IMR-90 (cell line): ENCODE data around the gene NABP1. TPM values are rescaled to one million over a fixed set of nuclear protein-coding genes. Genes with fewer than 3 reads are reported as not detected.
A peak's percentile ranks its signal among the peaks of the same experiment; 100 is the strongest.

Source experiments
- ATAC-seq: fragments of 200-7000 bp; cut with Tn5 transposase; 2 replicates; pipeline ENCODE4 v1.9.1; 2020; ENCODE audit warnings: low read depth, mild to moderate bottlenecking, moderate library complexity
- Bru-seq: library from RNA; stranded (reverse); fragments of 400-500 nt; gene quantifications from one replicate; lab custom pipeline; 2021; lab: Mats Ljungman, UMichigan
- BruChase-seq, 2 experiments: library from RNA; stranded (reverse); fragments of 400-500 nt; gene quantifications; one replicate each; lab custom pipeline; 2021; lab: Mats Ljungman, UMichigan
- BruUV-seq: library from RNA; stranded (reverse); fragments of 400-500 nt; replicated peaks from 2 replicates; lab custom pipeline; 2021; lab: Mats Ljungman, UMichigan
- CTCF ChIA-PET: fragments of 300-600 bp; formaldehyde crosslinking; extraction: SDS; loops from one replicate; lab custom pipeline; 2021; ENCODE audit warnings: antibody characterized with exemption; lab: Yijun Ruan, JAX
- POLR2A ChIA-PET: fragments of 300-600 bp; sonication (Branson Sonifier 250); formaldehyde crosslinking; loops from one replicate; lab custom pipeline; 2022; ENCODE audit warnings: antibody characterized with exemption; ENCODE audit not compliant: unreplicated experiment; lab: Charles Lee
- DNase-seq: peaks from one replicate; pipeline ENCODE4 v3.0.0; 2013
- H2AFZ ChIP-seq: replicated peaks from 2 replicates; pipeline ENCODE3; 2013; ENCODE audit warnings: low read length, mild to moderate bottlenecking; ENCODE audit not compliant: poor library complexity
- H2AK5ac ChIP-seq: 2 replicates; pipeline ENCODE4 v1.6.1; 2013; ENCODE audit warnings: low read depth, low read length, inconsistent platforms
- H2AK9ac ChIP-seq: replicated peaks from 2 replicates; pipeline ENCODE3; 2013; ENCODE audit warnings: mild to moderate bottlenecking, low read depth, low read length, moderate library complexity; ENCODE audit not compliant: poor library complexity
- H2BK120ac ChIP-seq: 2 replicates; pipeline ENCODE4 v1.6.1; 2013; ENCODE audit warnings: low read depth, low read length, inconsistent platforms
- H2BK15ac ChIP-seq: 3 replicates; pipeline ENCODE4 v1.6.1; 2013; ENCODE audit warnings: low read depth, low read length, inconsistent platforms
- H2BK20ac ChIP-seq: 2 replicates; pipeline ENCODE4 v1.6.1; 2013; ENCODE audit warnings: low read depth, mild to moderate bottlenecking, inconsistent platforms, low read length, moderate library complexity
- H2BK5ac ChIP-seq: 2 replicates; pipeline ENCODE4 v1.6.1; 2013; ENCODE audit warnings: mild to moderate bottlenecking, low read depth, low read length, inconsistent platforms; ENCODE audit not compliant: poor library complexity, severe bottlenecking
- H3K14ac ChIP-seq: replicated peaks from 2 replicates; pipeline ENCODE4 v1.6.1; 2013; ENCODE audit warnings: low read depth, low read length, inconsistent platforms
- H3K18ac ChIP-seq: 2 replicates; pipeline ENCODE4 v1.6.1; 2013; ENCODE audit warnings: low read depth, low read length, control low read depth
- H3K23ac ChIP-seq: 2 replicates; pipeline ENCODE4 v1.6.1; 2013; ENCODE audit warnings: low read depth, low read length, inconsistent platforms
- H3K27ac ChIP-seq: 2 replicates; pipeline ENCODE4 v1.5.1; 2013; ENCODE audit warnings: mild to moderate bottlenecking, control low read depth, low read length; ENCODE audit not compliant: insufficient read depth
- H3K27me3 ChIP-seq: 2 replicates; pipeline ENCODE4 v1.6.1; 2013; ENCODE audit warnings: low read length; ENCODE audit not compliant: control insufficient read depth, insufficient read depth
- H3K36me3 ChIP-seq: 2 replicates; pipeline ENCODE4 v1.6.1; 2013; ENCODE audit warnings: low read length, mixed read lengths; ENCODE audit not compliant: control insufficient read depth, insufficient read depth
- H3K4ac ChIP-seq: 2 replicates; pipeline ENCODE4 v1.6.1; 2013; ENCODE audit warnings: low read depth, low read length, inconsistent platforms
- H3K4me1 ChIP-seq: 2 replicates; pipeline ENCODE4 v1.6.1; 2013; ENCODE audit warnings: low read length, mixed read lengths; ENCODE audit not compliant: control insufficient read depth, insufficient read depth
- H3K4me2 ChIP-seq: 2 replicates; pipeline ENCODE4 v1.6.1; 2013; ENCODE audit warnings: low read depth, mild to moderate bottlenecking, control low read depth, low read length, moderate library complexity
- H3K4me3 ChIP-seq: 2 replicates; pipeline ENCODE4 v1.5.1; 2013; ENCODE audit warnings: low read depth, mild to moderate bottlenecking, control low read depth, low read length, moderate library complexity; ENCODE audit not compliant: insufficient read depth
- H3K56ac ChIP-seq: 2 replicates; pipeline ENCODE4 v1.6.1; 2013; ENCODE audit warnings: low read length, inconsistent platforms; ENCODE audit not compliant: insufficient read depth; ENCODE audit errors: extremely low read depth
- H3K79me1 ChIP-seq, 2 experiments: 2 replicates each; pipeline ENCODE4 v1.6.1; 2013; ENCODE audit warnings: low read length in 2 of 2, inconsistent platforms in 1 of 2, low read depth in 1 of 2
- H3K9ac ChIP-seq: 2 replicates; pipeline ENCODE4 v1.6.1; 2013; ENCODE audit warnings: low read depth, low read length, control low read depth
- H3K9me1 ChIP-seq: 2 replicates; pipeline ENCODE4 v1.6.1; 2013; ENCODE audit warnings: low read length, inconsistent platforms; ENCODE audit not compliant: insufficient read depth
- H3K9me3 ChIP-seq: 2 replicates; pipeline ENCODE4 v1.6.1; 2013; ENCODE audit warnings: low read length; ENCODE audit not compliant: control insufficient read depth, insufficient read depth
- H4K20me1 ChIP-seq: 2 replicates; pipeline ENCODE4 v1.6.1; 2013; ENCODE audit warnings: low read length, inconsistent platforms; ENCODE audit not compliant: insufficient read depth
- H4K5ac ChIP-seq: 2 replicates; pipeline ENCODE4 v1.6.1; 2013; ENCODE audit warnings: mild to moderate bottlenecking, low read depth, low read length, control low read depth
- H4K8ac ChIP-seq, 2 experiments: 2 replicates each; pipeline ENCODE4 v1.6.1; 2013; ENCODE audit warnings: low read depth in 2 of 2, low read length in 2 of 2, control low read depth in 1 of 2, inconsistent platforms in 1 of 2
- H4K91ac ChIP-seq: 2 replicates; pipeline ENCODE4 v1.6.1; 2013; ENCODE audit warnings: low read depth, low read length, inconsistent platforms; ENCODE audit not compliant: insufficient read depth
- BHLHE40 ChIP-seq: fragments of 150-350 bp; IDR thresholded peaks from 2 replicates; pipeline ENCODE4 v1.6.1; 2016; ENCODE audit warnings: mild to moderate bottlenecking, low read depth, low read length
- CEBPB ChIP-seq: IDR thresholded peaks from 2 replicates; pipeline ENCODE4 v1.6.1; 2012; ENCODE audit warnings: low read depth, low read length, improper control_type of control experiment
- CHD1 ChIP-seq: IDR thresholded peaks from 2 replicates; pipeline ENCODE4 v1.6.1; 2012; ENCODE audit warnings: low read depth, low read length, improper control_type of control experiment
- FOS ChIP-seq: fragments of 150-350 bp; IDR thresholded peaks from 2 replicates; pipeline ENCODE4 v1.6.1; 2016; ENCODE audit warnings: low read depth, low read length
- MAFK ChIP-seq: IDR thresholded peaks from 2 replicates; pipeline ENCODE4 v1.6.1; 2012; ENCODE audit warnings: low read depth, low read length, improper control_type of control experiment
- MAZ ChIP-seq: IDR thresholded peaks from 2 replicates; pipeline ENCODE4 v1.6.1; 2012; ENCODE audit warnings: low read depth, mild to moderate bottlenecking, low read length, improper control_type of control experiment, moderate library complexity, borderline replicate concordance
- MXI1 ChIP-seq: IDR thresholded peaks from 2 replicates; pipeline ENCODE4 v1.6.1; 2012; ENCODE audit warnings: low read depth, mild to moderate bottlenecking, low read length, moderate library complexity, borderline replicate concordance
- RAD21 ChIP-seq: IDR thresholded peaks from 2 replicates; pipeline ENCODE4 v1.6.1; 2012; ENCODE audit warnings: low read length, improper control_type of control experiment
- RFX5 ChIP-seq: IDR thresholded peaks from 2 replicates; pipeline ENCODE4 v1.8.0; 2012; ENCODE audit warnings: low read depth, mild to moderate bottlenecking, low read length, moderate library complexity
- SMC3 ChIP-seq: fragments of 150-350 bp; IDR thresholded peaks from 2 replicates; pipeline ENCODE4 v1.6.1; 2016; ENCODE audit warnings: low read depth, mild to moderate bottlenecking, antibody characterized with exemption, low read length, moderate library complexity
- USF2 ChIP-seq: fragments of 150-350 bp; IDR thresholded peaks from 2 replicates; pipeline ENCODE4 v1.6.1; 2017; ENCODE audit warnings: mild to moderate bottlenecking, antibody characterized with exemption, low read length, low read depth
- WGBS, 2 experiments: methylation state at CpG; one replicate each; pipeline versions ENCODE4 v1.1.5 to v1.1.7; 2013; ENCODE audit warnings: missing lambda C conversion rate in 2 of 2; ENCODE audit not compliant: insufficient read length in 1 of 2; ENCODE audit errors: extremely low coverage in 2 of 2; 5-methylcytosine and 5-hydroxymethylcytosine counted together
- dilution Hi-C: fragments of 300-500 bp; cut with HindIII; formaldehyde crosslinking; loops from one replicate; pipeline ENCODE4 v1.14.3; 2018; ENCODE audit warnings: low sequenced_read_pairs; ENCODE audit not compliant: unreplicated experiment
- in situ Hi-C: fragments of 300-500 bp; cut with MboI; formaldehyde crosslinking; loops from 3 replicates; pipeline ENCODE4 v1.14.3; 2019; ENCODE audit warnings: low sequenced_read_pairs, inconsistent platforms, mixed read lengths
- intact Hi-C: fragments of 100-400 bp; cut with micrococcal nuclease; formaldehyde crosslinking; loops from 2 replicates; pipeline ENCODE4 v1.10.0; 2022
- long read RNA-seq: library from polyadenylated mRNA; unstranded; transcript quantifications from one replicate; pipeline ENCODE4 v2.0.0, GENCODE V29; 2021; ENCODE audit not compliant: unreplicated experiment
- polyA plus RNA-seq, 3 experiments: library from polyadenylated mRNA; depleted of rRNA; stranded (reverse); fragments of >200 nt; gene quantifications; 2 replicates each; pipeline ENCODE4 v1.2.3, GENCODE V29; 2012; ENCODE audit warnings: low replicate concordance in 1 of 3
- total RNA-seq: library from RNA; depleted of rRNA; stranded (reverse); fragments of >200 nt; gene quantifications from 2 replicates; pipeline ENCODE4 v1.2.3, GENCODE V29; 2012; rRNA removed
- TF ChIP-seq, protein P1 (sequence below): conservative IDR thresholded peaks from 2 replicates; pipeline ENCODE4 v1.5.1; 2012; ENCODE audit warnings: mild to moderate bottlenecking, low read depth, low read length, improper control_type of control experiment

The NABP1 gene
- total RNA-seq (57.7 and 141 TPM in 2 replicates), polyA plus RNA-seq (2012; rRNA removed) (46.3 and 73.3 TPM in 2 replicates), Bru-seq, nascent RNA (percentile 100 among the genes with signal in this experiment), BruChase-seq, experiment 1, labeled RNA remaining after a 6-hour chase (percentile 100 among the genes with signal in this experiment), BruChase-seq, experiment 2, labeled RNA remaining after a 2-hour chase (percentile 100 among the genes with signal in this experiment)
- polyA plus RNA-seq (2012; cell fraction: cytosol; rRNA removed), result 8.2 and 11.9 TPM in 2 replicates
- 124 and 666 TPM in 2 replicates for polyA plus RNA-seq (2012; cell fraction: nucleus; rRNA removed; ENCODE audit: low replicate concordance)
- long read RNA-seq, full-length matches to known transcripts, result 62 of 173 reads
- long read RNA-seq, partial matches to known transcripts, result 18 of 173 reads
- long read RNA-seq, other reads (novel, unspliced or antisense), result 93 of 173 reads

- Histone ChIP-seq H2AFZ (peak within 1 kb of the TSS; percentile 79), H3K18ac (peak within 1 kb of the TSS; percentile 87), H3K23ac (peak within 1 kb of the TSS; percentile 94), H3K9me3 (no peaks in the 10 kb centered on the region), H3K36me3 (peaks cover 5% of the 10 kb centered on the region), H3K56ac (peak within 1 kb of the TSS; percentile 97), H3K79me1 (peaks cover 4 to 26% of the 10 kb centered on the region in 2 experiments; a peak in 2 of 4 replicates), H4K8ac (peak within 1 kb of the TSS; percentile 90 to 91), H4K20me1 (peaks cover 4% of the 10 kb centered on the region; the same call in 1 of the 2 replicates), H3K14ac (peak within 1 kb of the TSS; percentile 97), H3K9me1 (no peaks in the 10 kb centered on the region; the same call in 1 of the 2 replicates), H4K91ac (peak within 1 kb of the TSS; percentile 89), H3K27ac (peak within 1 kb of the TSS; percentile 89), H3K4me2 (peak within 1 kb of the TSS; percentile 98), H3K4me3 (peak within 1 kb of the TSS; percentile 73), H4K5ac (peak within 1 kb of the TSS; percentile 90), H3K4me1 (peaks cover 5% of the 10 kb centered on the region; the same call in 1 of the 2 replicates), H2AK9ac (peak within 1 kb of the TSS; percentile 98), H2BK20ac (0 out of 2 replicates have a peak within 1 kb of the TSS, but pooled peaks have one; percentile 2), H2BK15ac (peak within 1 kb of the TSS; percentile 33; the same call in 2 of the 3 replicates), H2BK120ac (peak within 1 kb of the TSS; percentile 62), H2AK5ac (peak within 1 kb of the TSS; percentile 84), H3K27me3 (no peaks in the 10 kb centered on the region), H2BK5ac (peak within 1 kb of the TSS; percentile 96), H3K9ac (peak within 1 kb of the TSS; percentile 87), H3K4ac (peak within 1 kb of the TSS; percentile 93)
- intact Hi-C loops, result loop anchor here (1.0 kb wide), 1 partner anchor 43 kb away; no protein-coding TSS in a partner anchor
- 3% methylated on average over 9 of the region's 66 CpGs; no CpG with 5 or more reads in 1 of the 2 experiments for WGBS, 2 experiments
- ATAC-seq, result peak; percentile 95
- peak; percentile 97 for DNase-seq
- CTCF ChIA-PET, result interaction anchor here (1.3 kb wide), 1 partner anchor 16 kb away, joined by 3 read pairs; no protein-coding TSS in a partner anchor
- dilution Hi-C loops, result no loop called here
- BruUV-seq, result no TSS peak
- in situ Hi-C loops, result no loop called here
- POLR2A ChIA-PET, result interaction anchor here (0.5 to 3.0 kb wide), 24 partner anchors 8 to 413 kb away, joined by 3 to 57 read pairs (median 6); no protein-coding TSS in a partner anchor
- TF ChIP-seq RAD21 (peak; percentile 26), MAZ (peak; percentile 95; the same call in 1 of the 2 replicates), MAFK (no peak), RFX5 (no peak), USF2 (peak; percentile 33; the same call in 1 of the 2 replicates), CEBPB (no peak), SMC3 (no peak), CHD1 (no peak; the same call in 1 of the 2 replicates), MXI1 (peak; percentile 91), BHLHE40 (peak; percentile 81; the same call in 1 of the 2 replicates), FOS (no peak)
- TF ChIP-seq, protein P1, sequence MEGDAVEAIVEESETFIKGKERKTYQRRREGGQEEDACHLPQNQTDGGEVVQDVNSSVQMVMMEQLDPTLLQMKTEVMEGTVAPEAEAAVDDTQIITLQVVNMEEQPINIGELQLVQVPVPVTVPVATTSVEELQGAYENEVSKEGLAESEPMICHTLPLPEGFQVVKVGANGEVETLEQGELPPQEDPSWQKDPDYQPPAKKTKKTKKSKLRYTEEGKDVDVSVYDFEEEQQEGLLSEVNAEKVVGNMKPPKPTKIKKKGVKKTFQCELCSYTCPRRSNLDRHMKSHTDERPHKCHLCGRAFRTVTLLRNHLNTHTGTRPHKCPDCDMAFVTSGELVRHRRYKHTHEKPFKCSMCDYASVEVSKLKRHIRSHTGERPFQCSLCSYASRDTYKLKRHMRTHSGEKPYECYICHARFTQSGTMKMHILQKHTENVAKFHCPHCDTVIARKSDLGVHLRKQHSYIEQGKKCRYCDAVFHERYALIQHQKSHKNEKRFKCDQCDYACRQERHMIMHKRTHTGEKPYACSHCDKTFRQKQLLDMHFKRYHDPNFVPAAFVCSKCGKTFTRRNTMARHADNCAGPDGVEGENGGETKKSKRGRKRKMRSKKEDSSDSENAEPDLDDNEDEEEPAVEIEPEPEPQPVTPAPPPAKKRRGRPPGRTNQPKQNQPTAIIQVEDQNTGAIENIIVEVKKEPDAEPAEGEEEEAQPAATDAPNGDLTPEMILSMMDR, result no peak
Observed at GRCh38 chr2:191677646-191678436, at the start of gene NABP1. Gene NABP1 (plus strand): TSS chr2:191678136. CDS start chr2:191678615, 479 bp downstream.
